ENCODE data around the gene TBC1D32.
"Not testable (repeated sequence)": the region's sequence is repeated elsewhere in the genome, so short reads cannot be mapped to it uniquely, and the experiment has no call there.

TBC1D32 gene

GRCh38 chr6:121210943-121211342 lies 123.3 kb downstream of the TBC1D32 start:
- no peak for DNase-seq

GRCh38 chr6:121205569-121205968 lies 128.7 kb downstream of the TBC1D32 start:
- DNase-seq = no peak

GRCh38 chr6:121201105-121201504 lies 133.2 kb downstream of the TBC1D32 start:
- no peak for DNase-seq

GRCh38 chr6:121196042-121196441 lies 138.2 kb downstream of the TBC1D32 start:
- DNase-seq = not testable (repeated sequence)

- no peak for DNase-seq
These were observed 144.2 kb downstream of the TBC1D32 start for GRCh38 chr6:121190122-121190521.

GRCh38 chr6:121188356-121188755 lies 145.9 kb downstream of the TBC1D32 start:
- no peak for DNase-seq

- DNase-seq = no peak
These were observed 146.5 kb downstream of the TBC1D32 start for GRCh38 chr6:121187833-121188200.

GRCh38 chr6:121187200-121187832 lies 147.0 kb downstream of the TBC1D32 start:
- no peak for DNase-seq

GRCh38 chr6:121183742-121184141 lies 150.5 kb downstream of the TBC1D32 start:
- DNase-seq = no peak

- DNase-seq = no peak
These were observed 158.5 kb downstream of the TBC1D32 start for GRCh38 chr6:121175827-121176226.

- not testable (repeated sequence) for DNase-seq
These were observed 161.8 kb downstream of the TBC1D32 start for GRCh38 chr6:121172451-121172850.

GRCh38 chr6:121171879-121172278 lies 162.4 kb downstream of the TBC1D32 start:
- no peak for DNase-seq

GRCh38 chr6:121161886-121162285 lies 172.4 kb downstream of the TBC1D32 start:
- no peak for DNase-seq

GRCh38 chr6:121160276-121160675 lies 174.0 kb downstream of the TBC1D32 start:
- DNase-seq = no peak

- no peak for DNase-seq
These were observed 175.4 kb downstream of the TBC1D32 start for GRCh38 chr6:121158891-121159290.

GRCh38 chr6:121158438-121158837 lies 175.8 kb downstream of the TBC1D32 start:
- DNase-seq = no peak

GRCh38 chr6:121157906-121158305 lies 176.4 kb downstream of the TBC1D32 start:
- DNase-seq = no peak

GRCh38 chr6:121143476-121143875 lies 190.8 kb downstream of the TBC1D32 start:
- DNase-seq = no peak

GRCh38 chr6:121142093-121142492 lies 192.2 kb downstream of the TBC1D32 start:
- DNase-seq = no peak

- DNase-seq = no peak
These were observed 198.9 kb downstream of the TBC1D32 start for GRCh38 chr6:121135425-121135824.

GRCh38 chr6:121134922-121135321 lies 199.4 kb downstream of the TBC1D32 start:
- no peak for DNase-seq

- DNase-seq = no peak
These were observed 209.7 kb downstream of the TBC1D32 start for GRCh38 chr6:121124600-121124999.

GRCh38 chr6:121112356-121112755 lies 221.9 kb downstream of the TBC1D32 start:
- DNase-seq = no peak

- no peak for DNase-seq
These were observed 223.5 kb downstream of the TBC1D32 start for GRCh38 chr6:121110733-121111132.

GRCh38 chr6:121106962-121107361 lies 227.3 kb downstream of the TBC1D32 start:
- DNase-seq = no peak

All from NCI-H2171 (cell line).